H9 (cell line): Measurements from ENCODE around the gene FOXL1. TPM values are rescaled to one million over a fixed set of nuclear protein-coding genes. Genes with fewer than 3 reads are reported as not detected.
A peak's percentile ranks its signal among the peaks of the same experiment; 100 is the strongest.

Source experiments
- DNase-seq: peaks from one replicate; pipeline ENCODE4 v3.0.0-alpha.2; 2017
- H2AFZ ChIP-seq: one replicate; pipeline ENCODE4 v1.6.1; 2013; ENCODE audit warnings: mild to moderate bottlenecking, low read length, control low read depth, moderate library complexity
- H2AK5ac ChIP-seq: 2 replicates; pipeline ENCODE4 v1.6.1; 2013; ENCODE audit warnings: low read length, control low read depth, mixed read lengths; ENCODE audit not compliant: insufficient read length
- H2BK120ac ChIP-seq: one replicate; pipeline ENCODE4 v1.6.1; 2013; ENCODE audit warnings: low read depth, mild to moderate bottlenecking, low read length, control low read depth, inconsistent platforms; ENCODE audit not compliant: poor library complexity, severe bottlenecking
- H2BK12ac ChIP-seq: 2 replicates; pipeline ENCODE4 v1.6.1; 2013; ENCODE audit warnings: low read length, control low read depth, mixed read lengths, low read depth; ENCODE audit not compliant: insufficient read length
- H2BK15ac ChIP-seq: 2 replicates; pipeline ENCODE4 v1.6.1; 2013; ENCODE audit warnings: low read depth, low read length, control low read depth
- H2BK20ac ChIP-seq: one replicate; pipeline ENCODE4 v1.6.1; 2013; ENCODE audit warnings: low read depth, mild to moderate bottlenecking, low read length, control low read depth, inconsistent platforms; ENCODE audit not compliant: poor library complexity, severe bottlenecking
- H2BK5ac ChIP-seq: 2 replicates; pipeline ENCODE4 v1.6.1; 2013; ENCODE audit warnings: low read length, control low read depth, mixed read lengths; ENCODE audit not compliant: insufficient read length
- H3K14ac ChIP-seq: 2 replicates; pipeline ENCODE4 v1.6.1; 2013; ENCODE audit warnings: low read length, control low read depth; ENCODE audit not compliant: insufficient read depth
- H3K18ac ChIP-seq: 2 replicates; pipeline ENCODE4 v1.6.1; 2013; ENCODE audit warnings: low read depth, mild to moderate bottlenecking, mixed read lengths, low read length, control low read depth; ENCODE audit not compliant: insufficient read length
- H3K23ac ChIP-seq: 2 replicates; pipeline ENCODE4 v1.6.1; 2013; ENCODE audit warnings: low read length, control low read depth, mixed read lengths, low read depth; ENCODE audit not compliant: insufficient read length
- H3K23me2 ChIP-seq: 2 replicates; pipeline ENCODE4 v1.6.1; 2013; ENCODE audit warnings: low read depth, mild to moderate bottlenecking, mixed read lengths, low read length, control low read depth; ENCODE audit not compliant: insufficient read length, poor library complexity, severe bottlenecking
- H3K27ac ChIP-seq: 2 replicates; pipeline ENCODE4 v1.5.1; 2013; ENCODE audit warnings: low read length, control low read depth, mixed read lengths, low read depth; ENCODE audit not compliant: insufficient read length
- H3K27me3 ChIP-seq: 2 replicates; pipeline ENCODE4 v1.6.1; 2013; ENCODE audit warnings: low read length, control low read depth, inconsistent platforms; ENCODE audit not compliant: insufficient read depth
- H3K4ac ChIP-seq: 2 replicates; pipeline ENCODE4 v1.6.1; 2013; ENCODE audit warnings: low read depth, mild to moderate bottlenecking, control low read depth, inconsistent platforms, low read length, moderate library complexity
- H3K4me1 ChIP-seq: 2 replicates; pipeline ENCODE4 v1.6.1; 2013; ENCODE audit warnings: low read length, control low read depth, inconsistent platforms; ENCODE audit not compliant: insufficient read depth
- H3K4me2 ChIP-seq: 2 replicates; pipeline ENCODE4 v1.6.1; 2013; ENCODE audit warnings: low read length, control low read depth, mixed read lengths; ENCODE audit not compliant: insufficient read length, insufficient read depth
- H3K56ac ChIP-seq: 2 replicates; pipeline ENCODE4 v1.6.1; 2013; ENCODE audit warnings: low read depth, mild to moderate bottlenecking, mixed read lengths, low read length, control low read depth; ENCODE audit not compliant: insufficient read length
- H3K79me1 ChIP-seq: 2 replicates; pipeline ENCODE4 v1.6.1; 2013; ENCODE audit warnings: low read depth, mild to moderate bottlenecking, moderate library complexity, low read length, control low read depth, inconsistent platforms; ENCODE audit not compliant: insufficient read depth, poor library complexity, severe bottlenecking
- H3K79me2 ChIP-seq: 2 replicates; pipeline ENCODE4 v1.6.1; 2013; ENCODE audit warnings: low read length, control low read depth, inconsistent platforms; ENCODE audit not compliant: insufficient read depth
- H3K9ac ChIP-seq: 2 replicates; pipeline ENCODE4 v1.6.1; 2013; ENCODE audit warnings: low read length, control low read depth, mixed read lengths; ENCODE audit not compliant: insufficient read length; ENCODE audit errors: extremely low read depth
- H3K9me3 ChIP-seq: one replicate; pipeline ENCODE4 v1.6.1; 2013; ENCODE audit warnings: low read depth, low read length, inconsistent platforms; ENCODE audit not compliant: control insufficient read depth
- H3T11ph ChIP-seq: one replicate; pipeline ENCODE4 v1.6.1; 2013; ENCODE audit warnings: mild to moderate bottlenecking, low read length, control low read depth, inconsistent platforms
- H4K20me1 ChIP-seq: one replicate; pipeline ENCODE4 v1.6.1; 2013; ENCODE audit not compliant: control insufficient read depth, insufficient read length, insufficient read depth
- H4K5ac ChIP-seq: 2 replicates; pipeline ENCODE4 v1.6.1; 2013; ENCODE audit warnings: low read depth, mild to moderate bottlenecking, mixed read lengths, low read length, control low read depth; ENCODE audit not compliant: insufficient read length
- H4K8ac ChIP-seq: replicated peaks from 2 replicates; pipeline ENCODE4 v1.6.1; 2013; ENCODE audit warnings: low read length, control low read depth, mixed read lengths, low read depth; ENCODE audit not compliant: insufficient read length
- H4K91ac ChIP-seq: 2 replicates; pipeline ENCODE4 v1.6.1; 2013; ENCODE audit warnings: low read depth, mild to moderate bottlenecking, moderate library complexity, mixed read lengths, low read length, control low read depth; ENCODE audit not compliant: insufficient read length
- H3K27ac Mint-ChIP-seq, 3 experiments: 2 replicates in 2 of 3; 3 replicates in 1 of 3; pipeline ENCODE4 v1.8.0; 2020 to 2021; ENCODE audit warnings: mixed read lengths in 3 of 3, mild to moderate bottlenecking in 1 of 3, moderate library complexity in 1 of 3
- H3K27me3 Mint-ChIP-seq: 2 replicates; pipeline ENCODE4 v1.8.0; 2021; ENCODE audit warnings: low read depth, mild to moderate bottlenecking, moderate library complexity, mixed read lengths
- H3K36me3 Mint-ChIP-seq, 3 experiments: 2 replicates in 2 of 3; 3 replicates in 1 of 3; pipeline ENCODE4 v1.8.0; 2020 to 2021; ENCODE audit warnings: low read depth in 3 of 3, mixed read lengths in 3 of 3; ENCODE audit not compliant: insufficient read depth in 1 of 3
- H3K4me1 Mint-ChIP-seq, 2 experiments: 2 replicates each; pipeline ENCODE4 v1.8.0; 2020; ENCODE audit warnings: mixed read lengths in 2 of 2
- H3K4me3 Mint-ChIP-seq, 2 experiments: 2 replicates in 1 of 2; 3 replicates in 1 of 2; pipeline ENCODE4 v1.8.0; 2020 to 2021; ENCODE audit warnings: mild to moderate bottlenecking in 2 of 2, mixed read lengths in 2 of 2, moderate library complexity in 1 of 2
- H3K9me3 Mint-ChIP-seq, 2 experiments: 2 replicates in 1 of 2; 3 replicates in 1 of 2; pipeline ENCODE4 v1.8.0; 2020; ENCODE audit warnings: mild to moderate bottlenecking in 2 of 2, mixed read lengths in 2 of 2, moderate library complexity in 1 of 2
- CTCF ChIP-seq: fragments of 200-600 bp; sonication (generic); conservative IDR thresholded peaks from 3 replicates; pipeline ENCODE4 v1.8.0; 2021; ENCODE audit warnings: antibody characterized with exemption, mild to moderate bottlenecking
- WGBS: extraction: QIAGEN DNeasy Blood & Tissue Kit; methylation state at CpG from one replicate; pipeline ENCODE4 v1.1.7; 2013; ENCODE audit warnings: missing lambda C conversion rate, low lambda C conversion rate, mixed read lengths; ENCODE audit not compliant: insufficient read length; ENCODE audit errors: extremely low coverage; 5-methylcytosine and 5-hydroxymethylcytosine counted together
- total RNA-seq: library from RNA; stranded (reverse); gene quantifications from 2 replicates; pipeline ENCODE4 v1.2.1, GENCODE V29; 2021

FOXL1 gene
- total RNA-seq, 1 experiment from 2014 or later: 0.09 TPM

GRCh38 chr16:86570558-86571529 lies 7.5 kb upstream of the FOXL1 start:
- H4K8ac ChIP-seq: no peak overlapping the region
- no peak overlapping the region for H2BK15ac ChIP-seq
- no peak for TF ChIP-seq CTCF
- H3K9me3 ChIP-seq: no peaks in the 10 kb centered on the region
- peaks cover 28 to 38% of the 10 kb centered on the region in 2 experiments for H3K4me1 Mint-ChIP-seq
- H2AFZ ChIP-seq: no peak overlapping the region
- no peak overlapping the region for H3K9ac ChIP-seq
- peak overlapping the region in 1 of 2 experiments; percentile 19; a peak in 3 of 5 replicates for H3K4me3 Mint-ChIP-seq
- H3K79me1 ChIP-seq: no peaks in the 10 kb centered on the region
- peaks cover 2 to 3% of the 10 kb centered on the region in 2 experiments; a peak in 3 of 5 replicates for H3K9me3 Mint-ChIP-seq
- no peak overlapping the region for H4K91ac ChIP-seq
- no peaks in the 10 kb centered on the region for H4K20me1 ChIP-seq
- no peaks in the 10 kb centered on the region; a peak in 2 of 7 replicates for H3K36me3 Mint-ChIP-seq
- no peak overlapping the region for H3K14ac ChIP-seq
- no peak overlapping the region for H3K27ac ChIP-seq
- no peak overlapping the region for H2BK12ac ChIP-seq
- H2BK120ac ChIP-seq: no peak overlapping the region
- no peak overlapping the region for H3K23ac ChIP-seq
- H2AK5ac ChIP-seq: no peak overlapping the region
- H3K23me2 ChIP-seq: peaks cover 7% of the 10 kb centered on the region
- DNase-seq: peak; percentile 32
- no peak overlapping the region; a peak in 1 of 7 replicates for H3K27ac Mint-ChIP-seq
- peaks cover 93% of the 10 kb centered on the region for H3K27me3 Mint-ChIP-seq
- no peaks in the 10 kb centered on the region for H3K79me2 ChIP-seq
- no peak overlapping the region for H2BK5ac ChIP-seq
- peaks cover 8% of the 10 kb centered on the region; the same call in 1 of the 2 replicates for H3K4me1 ChIP-seq
- H3K4ac ChIP-seq: no peak overlapping the region
- H3T11ph ChIP-seq: no peak overlapping the region
- no peak overlapping the region for H4K5ac ChIP-seq
- H3K56ac ChIP-seq: no peak overlapping the region
- peak overlapping the region; percentile 8 for H3K4me2 ChIP-seq
- H2BK20ac ChIP-seq: no peak overlapping the region
- H3K18ac ChIP-seq: no peak overlapping the region
- no CpG with 5 or more reads among the region's 28 CpGs for WGBS
- H3K27me3 ChIP-seq: peaks cover 87% of the 10 kb centered on the region
